Right ventricle myocardium superior (tissue), 1 donor: ENCODE data around the gene TERT. TPM values are rescaled to one million over a fixed set of nuclear protein-coding genes. Genes with fewer than 3 reads are reported as not detected.
A peak's percentile ranks its signal among the peaks of the same experiment; 100 is the strongest.

Source experiments
- ATAC-seq: fragments of 200-7000 bp; cut with Tn5 transposase; one replicate; pipeline ENCODE4 v1.9.1; 2020; ENCODE audit warnings: mild to moderate bottlenecking; ENCODE audit not compliant: poor library complexity
- DNase-seq: peaks from one replicate; pipeline ENCODE4 v3.0.0-alpha.2; 2020
- intact Hi-C: fragments of 100-400 bp; cut with DNase I; formaldehyde crosslinking; loops from one replicate; pipeline ENCODE4 v1.11.2; 2022
- total RNA-seq: library from RNA; stranded (reverse); fragmentation: NEBNext Ultra II Directional; extraction: Animal tissue kit (Norgen Biotek cat#: 25700); gene quantifications from one replicate; pipeline ENCODE4 v1.2.1, GENCODE V29; 2021
- donor health status: DM: no; HTN: yes; CAD: no; lungs with severe emphysema.

TERT gene
- total RNA-seq, 1 donor from 2014 or later: not detected

- ATAC-seq (no peak), DNase-seq (no peak)
- intact Hi-C loops: no loop called here
These were observed 76.4 kb downstream of the TERT start for GRCh38 chr5:1218351-1219080.

- no peak for ATAC-seq
- intact Hi-C loops: no loop called here
- no peak for DNase-seq
These were observed 77.2 kb downstream of the TERT start for GRCh38 chr5:1217596-1218206.

- DNase-seq (no peak), ATAC-seq (no peak)
- intact Hi-C loops: no loop called here
These were observed 78.0 kb downstream of the TERT start for GRCh38 chr5:1216918-1217295.

- intact Hi-C loops: no loop called here
- DNase-seq: peak; percentile 30
- ATAC-seq: no peak
These were observed 78.5 kb downstream of the TERT start for GRCh38 chr5:1216211-1216917.

- ATAC-seq (no peak), DNase-seq (peak; percentile 24)
- intact Hi-C loops: no loop called here
These were observed 79.4 kb downstream of the TERT start for GRCh38 chr5:1215320-1216096.

- ATAC-seq (no peak), DNase-seq (peak; percentile 25)
- intact Hi-C loops: no loop called here
These were observed 80.0 kb downstream of the TERT start for GRCh38 chr5:1214936-1215220.

- ATAC-seq: no peak
- no peak for DNase-seq
- intact Hi-C loops: no loop called here
These were observed 80.5 kb downstream of the TERT start for GRCh38 chr5:1214163-1214935.

- ATAC-seq (no peak), DNase-seq (peak; percentile 32)
- intact Hi-C loops: no loop called here
These were observed 81.2 kb downstream of the TERT start for GRCh38 chr5:1213508-1214162.

- ATAC-seq: no peak
- DNase-seq: peak; percentile 27
- intact Hi-C loops: no loop called here
These were observed 82.0 kb downstream of the TERT start for GRCh38 chr5:1212881-1213280.

- ATAC-seq (no peak), DNase-seq (peak; percentile 26)
- intact Hi-C loops: no loop called here
These were observed 82.6 kb downstream of the TERT start for GRCh38 chr5:1212271-1212670.

GRCh38 chr5:1211701-1212100 lies 83.2 kb downstream of the TERT start:
- ATAC-seq: no peak
- intact Hi-C loops: no loop called here
- DNase-seq: peak; percentile 20

GRCh38 chr5:1210832-1211251 lies 84.0 kb downstream of the TERT start:
- ATAC-seq: no peak
- intact Hi-C loops: no loop called here
- peak; percentile 39 for DNase-seq

GRCh38 chr5:1209896-1210776 lies 84.7 kb downstream of the TERT start:
- ATAC-seq (no peak), DNase-seq (peak; percentile 38)
- intact Hi-C loops: no loop called here

- no peak for ATAC-seq
- no peak for DNase-seq
- intact Hi-C loops: no loop called here
These were observed 85.4 kb downstream of the TERT start for GRCh38 chr5:1209489-1209852.

- ATAC-seq: no peak
- peak; percentile 34 for DNase-seq
- intact Hi-C loops: no loop called here
These were observed 86.0 kb downstream of the TERT start for GRCh38 chr5:1208743-1209488.

GRCh38 chr5:1208221-1208742 lies 86.6 kb downstream of the TERT start:
- ATAC-seq: no peak
- intact Hi-C loops: no loop called here
- DNase-seq: peak; percentile 30

GRCh38 chr5:1207555-1207954 lies 87.3 kb downstream of the TERT start:
- ATAC-seq: no peak
- intact Hi-C loops: no loop called here
- DNase-seq: no peak
